Measurements from ENCODE around the gene NKD1. TPM values are rescaled to one million over a fixed set of nuclear protein-coding genes. Genes with fewer than 3 reads are reported as not detected.

Gene NKD1
- total and polyA plus RNA-seq, 2 donors from 2014 or later = 1.1 to 9.9 TPM

DNA sequence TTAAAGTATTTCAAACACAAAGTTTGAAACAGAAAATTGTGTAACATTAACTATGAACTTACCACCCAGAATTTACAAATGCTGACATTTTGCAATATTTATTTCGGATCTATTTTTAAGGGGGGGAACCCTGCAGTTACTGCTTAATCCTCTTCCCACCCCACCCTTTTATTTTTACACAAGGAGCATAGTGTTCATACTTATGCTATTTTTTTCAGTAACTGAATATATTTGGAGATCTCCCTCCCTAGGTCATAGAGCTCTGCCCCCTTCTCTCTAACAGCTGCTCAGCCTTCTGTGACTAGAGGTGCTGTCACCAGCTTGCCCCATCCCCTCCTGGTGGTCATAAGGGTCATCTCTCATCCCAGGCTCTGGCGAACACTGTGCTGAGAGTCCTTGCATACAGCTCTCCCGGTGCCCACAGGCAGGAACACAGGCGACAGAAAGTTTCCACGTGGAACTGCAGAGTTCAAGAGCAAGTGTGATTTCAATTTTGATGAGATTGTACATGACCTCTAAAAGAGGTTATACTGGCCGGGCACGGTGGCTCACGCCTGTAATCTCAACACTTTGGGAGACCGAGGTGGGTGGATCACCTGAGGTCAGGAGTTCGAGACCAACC, 88.7 kb downstream of the NKD1 start:
- no peak for TF ChIP-seq CTCF (IDR thresholded peaks at IDR 0.05; ENCODE audit: borderline replicate concordance, extremely low read depth, insufficient read depth)
- no peak overlapping the region for H3K9ac ChIP-seq (ENCODE audit: low read length in 3 of 3)
- H3K9me3 ChIP-seq (ENCODE audit: control insufficient read depth in 2 of 3, insufficient read depth in 1 of 3, low read length in 3 of 3) = no peaks in the 10 kb centered on the region
- no peak overlapping the region for H3K4me3 ChIP-seq (ENCODE audit: low read length in 3 of 3)
- no peaks in the 10 kb centered on the region for H3K4me1 ChIP-seq (ENCODE audit: control insufficient read depth in 2 of 3, insufficient read depth in 2 of 3, low read depth in 1 of 3, low read length in 3 of 3)
- DNase-seq (no peak), FAIRE-seq (no peak)
- no peaks in the 10 kb centered on the region for H3K36me3 ChIP-seq (ENCODE audit: control insufficient read depth in 2 of 3, insufficient read depth in 3 of 3, low read length in 3 of 3)
- no peak overlapping the region for H3K27ac ChIP-seq (ENCODE audit: low read depth in 2 of 2, low read length in 2 of 2)
- H3K27me3 ChIP-seq (ENCODE audit: control insufficient read depth, insufficient read depth, low read length) = no peaks in the 10 kb centered on the region
- intact Hi-C loops (cut with DNase I) = no loop called here

DNA sequence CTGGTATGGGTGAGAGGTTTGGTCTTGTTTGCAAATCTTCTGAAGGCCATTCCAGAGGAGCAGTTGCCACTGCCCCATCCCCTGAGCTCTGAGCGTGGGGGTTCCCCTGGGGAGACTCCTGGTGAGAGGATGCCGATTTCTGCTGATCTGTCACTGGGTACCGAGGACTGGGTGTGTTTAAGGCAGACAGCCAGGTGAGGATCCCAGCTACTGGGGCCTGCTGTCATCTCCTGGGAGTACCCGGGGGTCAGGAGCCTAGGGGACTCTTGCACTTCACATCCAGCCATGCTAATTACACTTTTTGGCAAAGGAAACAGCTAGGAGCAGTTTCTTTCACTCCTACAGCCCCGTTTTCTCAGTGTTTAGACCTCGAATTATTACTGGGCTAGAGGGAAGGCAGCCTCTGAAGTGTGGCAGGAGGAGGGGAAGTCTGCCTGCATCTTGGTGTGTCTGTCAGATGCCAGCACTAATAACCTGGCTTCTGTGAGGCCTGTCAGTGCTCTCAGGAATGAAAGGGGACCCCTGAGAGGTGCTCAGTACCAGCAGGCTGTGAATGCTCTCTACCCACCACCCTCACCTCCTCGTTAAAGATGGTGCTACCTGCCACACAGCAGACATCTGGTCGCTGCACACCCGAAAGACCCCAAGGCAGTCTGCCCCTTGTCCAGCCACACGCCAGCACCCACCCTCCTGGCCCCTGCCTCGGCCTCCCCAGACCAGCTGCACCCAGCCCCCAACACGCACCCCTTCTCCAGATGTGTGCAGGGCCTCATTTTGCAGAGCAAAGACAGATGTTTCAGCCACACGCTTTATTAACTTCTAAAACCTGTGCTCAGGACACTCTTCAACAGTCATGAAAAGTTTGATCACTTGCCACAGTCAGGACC, 89.8 kb downstream of the NKD1 start:
- no peaks in the 10 kb centered on the region for H3K36me3 ChIP-seq (ENCODE audit: control insufficient read depth in 2 of 3, insufficient read depth in 3 of 3, low read length in 3 of 3)
- FAIRE-seq = no peak
- intact Hi-C loops (cut with DNase I) = no loop called here
- no peak overlapping the region for H3K27ac ChIP-seq (ENCODE audit: low read depth in 2 of 2, low read length in 2 of 2)
- H3K4me1 ChIP-seq (ENCODE audit: control insufficient read depth in 2 of 3, insufficient read depth in 2 of 3, low read depth in 1 of 3, low read length in 3 of 3) = no peaks in the 10 kb centered on the region
- H3K27me3 ChIP-seq (ENCODE audit: control insufficient read depth, insufficient read depth, low read length) = no peaks in the 10 kb centered on the region
- no peak overlapping the region for H3K4me3 ChIP-seq (ENCODE audit: low read length in 3 of 3)
- no peak for TF ChIP-seq CTCF (IDR thresholded peaks at IDR 0.05; ENCODE audit: borderline replicate concordance, extremely low read depth, insufficient read depth)
- DNase-seq = no peak
- no peak overlapping the region for H3K9ac ChIP-seq (ENCODE audit: low read length in 3 of 3)
- H3K9me3 ChIP-seq (ENCODE audit: control insufficient read depth in 2 of 3, insufficient read depth in 1 of 3, low read length in 3 of 3) = no peaks in the 10 kb centered on the region

DNA sequence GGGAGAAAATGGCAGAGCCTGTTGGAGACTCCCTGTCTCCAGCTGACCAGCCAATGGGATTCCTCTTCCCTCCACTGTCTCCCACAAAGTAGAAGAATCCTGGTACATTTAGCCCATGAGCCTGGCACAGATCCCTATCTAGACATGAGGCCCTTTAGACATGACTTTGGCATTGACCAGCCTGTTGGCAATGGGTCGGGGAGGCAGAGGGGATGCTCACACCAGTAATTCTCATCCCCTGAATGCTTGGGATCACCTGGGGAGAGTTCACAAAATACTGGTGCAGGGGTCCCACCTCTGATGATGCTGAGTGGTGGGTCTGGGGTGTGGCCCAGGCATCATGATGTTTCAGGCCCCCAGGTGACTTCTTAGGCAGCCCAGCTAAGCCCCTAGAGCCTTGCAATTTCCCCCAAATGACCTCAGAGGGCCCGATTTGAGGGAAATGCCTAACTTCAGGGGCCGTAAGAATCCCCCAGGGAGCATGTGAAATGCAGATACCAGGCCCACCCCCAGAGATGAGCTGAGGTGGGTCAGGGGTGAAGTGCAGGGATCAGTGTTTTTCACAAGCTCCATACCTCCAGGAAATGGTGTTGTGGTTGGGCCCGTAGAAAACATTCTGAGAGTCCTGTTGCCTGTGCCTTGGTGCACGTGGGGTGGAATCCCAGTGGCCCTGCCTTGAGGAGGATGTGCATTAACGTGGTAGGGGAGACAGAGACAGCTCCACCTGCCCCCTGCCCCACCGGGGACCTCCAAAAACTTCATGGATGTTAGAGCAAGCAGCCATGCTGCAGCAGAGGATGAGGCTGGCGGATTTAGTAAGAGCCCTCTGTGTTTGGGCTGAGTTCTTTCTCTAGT, 90.8 kb downstream of the NKD1 start:
- no peaks in the 10 kb centered on the region for H3K36me3 ChIP-seq (ENCODE audit: control insufficient read depth in 2 of 3, insufficient read depth in 3 of 3, low read length in 3 of 3)
- no peaks in the 10 kb centered on the region for H3K9me3 ChIP-seq (ENCODE audit: control insufficient read depth in 2 of 3, insufficient read depth in 1 of 3, low read length in 3 of 3)
- H3K27ac ChIP-seq (ENCODE audit: low read depth in 2 of 2, low read length in 2 of 2) = no peak overlapping the region
- intact Hi-C loops (cut with DNase I) = no loop called here
- H3K4me3 ChIP-seq (ENCODE audit: low read length in 3 of 3) = no peak overlapping the region
- H3K27me3 ChIP-seq (ENCODE audit: control insufficient read depth, insufficient read depth, low read length) = no peaks in the 10 kb centered on the region
- H3K4me1 ChIP-seq (ENCODE audit: control insufficient read depth in 2 of 3, insufficient read depth in 2 of 3, low read depth in 1 of 3, low read length in 3 of 3) = no peaks in the 10 kb centered on the region
- no peak overlapping the region for H3K9ac ChIP-seq (ENCODE audit: low read length in 3 of 3)
- DNase-seq = no peak
- FAIRE-seq = no peak
- no peak for TF ChIP-seq CTCF (IDR thresholded peaks at IDR 0.05; ENCODE audit: borderline replicate concordance, extremely low read depth, insufficient read depth)

Measured in kidney (tissue), 14 donors.